Aortic smooth muscle cell (primary cell): ENCODE results near the gene PRR20G. TPM values are rescaled to one million over a fixed set of nuclear protein-coding genes. Genes with fewer than 3 reads are reported as not detected.

Experiments used
- total RNA-seq: library from RNA; depleted of rRNA; stranded (reverse); fragments of >200 nt; gene quantifications from 2 replicates; pipeline ENCODE4 v1.2.3, GENCODE V29; 2014

Gene PRR20G
- total RNA-seq = not detected in 2 replicates

DNA sequence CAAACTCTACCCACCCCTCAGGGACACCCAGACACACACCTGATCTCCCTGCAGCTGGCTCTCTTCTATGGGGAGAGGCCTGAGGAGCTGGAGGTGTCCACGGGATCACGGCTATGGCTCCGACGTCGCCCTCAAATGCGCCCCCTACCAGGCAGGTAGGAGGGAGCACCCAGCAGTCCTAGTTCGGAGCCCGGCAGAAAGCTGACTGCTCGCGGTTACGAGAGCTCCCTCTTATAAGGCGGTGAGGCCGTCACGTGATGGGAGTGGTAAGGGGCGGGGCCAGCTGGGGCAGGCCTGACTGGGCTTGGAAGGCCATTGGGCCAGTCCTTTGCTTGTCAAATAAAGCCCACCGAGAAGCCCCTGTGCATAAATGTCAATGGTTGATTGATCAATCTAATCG, at the start of gene PRR20G:
Gene PRR20G (minus strand): TSS at position 207 of the 400 bp plus-strand sequence. CDS start 681 bp downstream, outside the sequence.

Other genes starting within 250 kb of the PRR20G start
- gene PRR23E, start 94.9 kb downstream of the PRR20G start, total RNA-seq = not detected in 2 replicates